Fibroblast of lung (primary cell): ENCODE measurements around the gene PPP2CA. TPM values are rescaled to one million over a fixed set of nuclear protein-coding genes. Genes with fewer than 3 reads are reported as not detected.
"Not testable (repeated sequence)": the region's sequence is repeated elsewhere in the genome, so short reads cannot be mapped to it uniquely, and the experiment has no call there.

ENCODE experiments used
- DNase-seq, 2 donors: peaks; one replicate each; pipeline versions ENCODE4 v3.0.0 to v3.0.0-alpha.2; 2010; ENCODE audit warnings: low read depth in 2 of 2
- H2AFZ ChIP-seq: 2 replicates; pipeline ENCODE4 v1.5.1; 2012; ENCODE audit warnings: low read length, control low read depth, inconsistent platforms
- H3K27ac ChIP-seq: 2 replicates; pipeline ENCODE4 v1.5.1; 2011; ENCODE audit warnings: low read length, control low read depth; ENCODE audit not compliant: insufficient read depth
- H3K27me3 ChIP-seq: 2 replicates; pipeline ENCODE4 v1.5.1; 2011; ENCODE audit warnings: mild to moderate bottlenecking, low read length; ENCODE audit not compliant: control insufficient read depth, insufficient read depth
- H3K36me3 ChIP-seq: 2 replicates; pipeline ENCODE4 v1.5.1; 2011; ENCODE audit warnings: low read length; ENCODE audit not compliant: control insufficient read depth, insufficient read depth
- H3K4me1 ChIP-seq: 2 replicates; pipeline ENCODE4 v1.5.1; 2011; ENCODE audit warnings: low read length; ENCODE audit not compliant: control insufficient read depth, insufficient read depth; ENCODE audit errors: extremely low read depth
- H3K4me2 ChIP-seq: 2 replicates; pipeline ENCODE4 v1.5.1; 2011; ENCODE audit warnings: low read length, control low read depth; ENCODE audit not compliant: insufficient read depth; ENCODE audit errors: extremely low read depth
- H3K4me3 ChIP-seq, 4 experiments: fragments of 200-600 bp in 1 of 4; sonication (generic) in 1 of 4; replicated peaks in 1 of 4; 2 replicates each; pipeline ENCODE4 v1.5.1; 2011 to 2016; ENCODE audit warnings: low read length in 4 of 4, low read depth in 3 of 4, mild to moderate bottlenecking in 3 of 4, control low read depth in 2 of 4, inconsistent platforms in 1 of 4, mixed read lengths in 1 of 4; ENCODE audit not compliant: insufficient read depth in 1 of 4; ENCODE audit errors: control extremely low read depth in 1 of 4
- H3K79me2 ChIP-seq: 2 replicates; pipeline ENCODE4 v1.5.1; 2012; ENCODE audit warnings: mild to moderate bottlenecking, low read length, inconsistent platforms; ENCODE audit not compliant: control insufficient read depth, insufficient read depth
- H3K9ac ChIP-seq: 2 replicates; pipeline ENCODE4 v1.5.1; 2011; ENCODE audit warnings: mild to moderate bottlenecking, low read length, control low read depth; ENCODE audit not compliant: insufficient read depth
- H3K9me3 ChIP-seq: 2 replicates; pipeline ENCODE4 v1.5.1; 2012; ENCODE audit warnings: low read depth, low read length; ENCODE audit not compliant: control insufficient read depth, insufficient read depth
- H4K20me1 ChIP-seq: 2 replicates; pipeline ENCODE4 v1.5.1; 2011; ENCODE audit warnings: low read length; ENCODE audit not compliant: control insufficient read depth, insufficient read depth; ENCODE audit errors: extremely low read depth
- CTCF ChIP-seq, 2 donors: IDR thresholded peaks in 1 of 2; conservative IDR thresholded peaks in 1 of 2; 1 replicate in 1 of 2; 2 replicates in 1 of 2; pipeline ENCODE4 v1.5.1; 2011 to 2012; ENCODE audit warnings: low read length in 2 of 2, control low read depth in 1 of 2, inconsistent platforms in 1 of 2, low read depth in 1 of 2, mild to moderate bottlenecking in 1 of 2
- EZH2 ChIP-seq: IDR thresholded peaks from 2 replicates; pipeline ENCODE4 v1.5.1; 2012; ENCODE audit warnings: low read length, control low read depth, mild to moderate bottlenecking; ENCODE audit errors: missing control alignments
- polyA plus RNA-seq, 2 donors: library from polyadenylated mRNA; depleted of rRNA in 1 of 2; stranded (reverse) in 1 of 2; unstranded in 1 of 2; fragments of >200 nt; gene quantifications; 2 replicates each; pipeline ENCODE4 v1.2.1, GENCODE V29; 2011 to 2012; ENCODE audit warnings: missing spikeins in 1 of 2
- total RNA-seq: library from RNA; depleted of rRNA; stranded (reverse); fragments of >200 nt; gene quantifications from 2 replicates; pipeline ENCODE4 v1.2.1, GENCODE V29; 2014

PPP2CA gene
- total and polyA plus RNA-seq, 2 donors (not counting 1 experiment from before 2014, with no cell fraction given), result 58.6 to 191 TPM

GRCh38 chr5:134257176-134257575, 31.3 kb upstream of the PPP2CA start:
- TF ChIP-seq EZH2 (no peak), CTCF (conservative IDR thresholded peaks at IDR 0.05 in 1 of 2, IDR thresholded peaks at IDR 0.05 in 1 of 2; ENCODE audit: low read depth in 1 of 2, low read length in 2 of 2) (no peak)
- Histone ChIP-seq H3K4me2 (no peak overlapping the region), H4K20me1 (no peaks in the 10 kb centered on the region), H2AFZ (no peak overlapping the region), H3K27me3 (no peaks in the 10 kb centered on the region), H3K27ac (no peak overlapping the region), H3K36me3 (no peaks in the 10 kb centered on the region), H3K79me2 (no peaks in the 10 kb centered on the region), H3K4me3 (no peak overlapping the region), H3K9ac (no peak overlapping the region), H3K9me3 (no peaks in the 10 kb centered on the region), H3K4me1 (peaks cover 7% of the 10 kb centered on the region)
- DNase-seq, result no peak

- H3K27ac ChIP-seq, result no peak overlapping the region
- no peaks in the 10 kb centered on the region for H3K9me3 ChIP-seq
- peak; percentile 65 to 82 for DNase-seq
Observed at GRCh38 chr5:134255418-134256150, 29.7 kb upstream of the PPP2CA start.

GRCh38 chr5:134253368-134254153, 27.7 kb upstream of the PPP2CA start:
- not testable (repeated sequence) for H2AFZ ChIP-seq, DNase-seq, H3K36me3 ChIP-seq, H3K4me2 ChIP-seq, H3K27me3 ChIP-seq, H3K4me3 ChIP-seq, H3K27ac ChIP-seq, H3K4me1 ChIP-seq, H3K79me2 ChIP-seq, H3K9ac ChIP-seq, H4K20me1 ChIP-seq, H3K9me3 ChIP-seq

More at GRCh38 chr5:134255418-134256150, 29.7 kb upstream of the PPP2CA start:
- TF ChIP-seq CTCF (conservative IDR thresholded peaks at IDR 0.05 in 1 of 2, IDR thresholded peaks at IDR 0.05 in 1 of 2; ENCODE audit: low read depth in 1 of 2, low read length in 2 of 2) (no peak), EZH2 (no peak)
- H2AFZ ChIP-seq, result no peak overlapping the region
- no peaks in the 10 kb centered on the region for H3K27me3 ChIP-seq
- no peaks in the 10 kb centered on the region for H3K36me3 ChIP-seq
- H3K9ac ChIP-seq, result no peak overlapping the region
- no peak overlapping the region for H3K4me2 ChIP-seq
- peaks cover 7% of the 10 kb centered on the region for H3K4me1 ChIP-seq
- H3K79me2 ChIP-seq, result no peaks in the 10 kb centered on the region
- no peaks in the 10 kb centered on the region for H4K20me1 ChIP-seq
- no peak overlapping the region for H3K4me3 ChIP-seq
